ENCODE data around the gene PRR12.

- no peak for TF ChIP-seq CTCF (IDR thresholded peaks at IDR 0.05; ENCODE audit: low read depth, low read length, poor library complexity, severe bottlenecking)
- TF ChIP-seq EZH2phosphoT487 (IDR thresholded peaks at IDR 0.05; ENCODE audit: borderline replicate concordance, low read length) = no peak
Measured at GRCh38 chr19:49581007-49581508, 9.9 kb upstream of the PRR12 start, which contains the start of gene PRRG2.
